Astrocyte of the spinal cord (primary cell): ENCODE results near the gene ARID3C.
A peak's percentile ranks its signal among the peaks of the same experiment; 100 is the strongest.

Source experiments
- DNase-seq: peaks from one replicate; pipeline ENCODE4 v3.0.0; 2011; ENCODE audit warnings: low read depth, low spot score
- H3K4me3 ChIP-seq: 2 replicates; pipeline ENCODE4 v1.5.1; 2011; ENCODE audit warnings: low read depth, mild to moderate bottlenecking, low read length, moderate library complexity
- CTCF ChIP-seq: IDR thresholded peaks from 2 replicates; pipeline ENCODE4 v1.5.1; 2012; ENCODE audit warnings: low read depth, mild to moderate bottlenecking, low read length, inconsistent platforms
- in situ Hi-C: cut with HindIII; loops from 2 replicates; pipeline ENCODE4 v1.10.0; 2017; ENCODE audit warnings: low sequenced_read_pairs

ARID3C gene

GRCh38 chr9:34610434-34611206 lies 18.2 kb downstream of the ARID3C start:
- DNase-seq = no peak
- in situ Hi-C loops = no loop called here
- H3K4me3 ChIP-seq = no peak overlapping the region
- no peak for TF ChIP-seq CTCF

- no peak for DNase-seq
- no peak for TF ChIP-seq CTCF
- H3K4me3 ChIP-seq = no peak overlapping the region
- in situ Hi-C loops = no loop called here
These were observed 21.5 kb downstream of the ARID3C start for GRCh38 chr9:34607331-34607730.

GRCh38 chr9:34606905-34607304 lies 22.0 kb downstream of the ARID3C start:
- H3K4me3 ChIP-seq = no peak overlapping the region
- in situ Hi-C loops = no loop called here
- no peak for DNase-seq
- no peak for TF ChIP-seq CTCF

GRCh38 chr9:34606190-34606589 lies 22.7 kb downstream of the ARID3C start:
- TF ChIP-seq CTCF = no peak
- no peak overlapping the region for H3K4me3 ChIP-seq
- in situ Hi-C loops = no loop called here
- no peak for DNase-seq

- DNase-seq = peak; percentile 65
- peak; percentile 90 for TF ChIP-seq CTCF
- in situ Hi-C loops = no loop called here
- H3K4me3 ChIP-seq = no peak overlapping the region
These were observed 25.1 kb downstream of the ARID3C start for GRCh38 chr9:34603610-34604231.

- in situ Hi-C loops = no loop called here
- H3K4me3 ChIP-seq = no peak overlapping the region
- no peak for TF ChIP-seq CTCF
- DNase-seq = no peak
These were observed 26.8 kb downstream of the ARID3C start for GRCh38 chr9:34601937-34602573.
